Hepatocyte (in vitro differentiated cells): ENCODE measurements around the gene CNPY4.

Source experiments
- CTCF ChIP-seq: fragments of 200-600 bp; sonication (generic); IDR thresholded peaks from 2 replicates; pipeline ENCODE4 v1.5.1; 2016; ENCODE audit warnings: antibody characterized with exemption, mild to moderate bottlenecking; ENCODE audit not compliant: poor library complexity
- EZH2 ChIP-seq: fragments of 200-600 bp; sonication (generic); IDR thresholded peaks from 2 replicates; pipeline ENCODE4 v1.6.1; 2016; ENCODE audit warnings: antibody characterized with exemption, mild to moderate bottlenecking, borderline replicate concordance
- EZH2phosphoT487 ChIP-seq: fragments of 200-600 bp; sonication (generic); IDR thresholded peaks from one replicate; pipeline ENCODE4 v1.6.1; 2018; ENCODE audit warnings: antibody characterized with exemption, mild to moderate bottlenecking, low read depth, moderate library complexity; ENCODE audit not compliant: unreplicated experiment, severe bottlenecking

DNA sequence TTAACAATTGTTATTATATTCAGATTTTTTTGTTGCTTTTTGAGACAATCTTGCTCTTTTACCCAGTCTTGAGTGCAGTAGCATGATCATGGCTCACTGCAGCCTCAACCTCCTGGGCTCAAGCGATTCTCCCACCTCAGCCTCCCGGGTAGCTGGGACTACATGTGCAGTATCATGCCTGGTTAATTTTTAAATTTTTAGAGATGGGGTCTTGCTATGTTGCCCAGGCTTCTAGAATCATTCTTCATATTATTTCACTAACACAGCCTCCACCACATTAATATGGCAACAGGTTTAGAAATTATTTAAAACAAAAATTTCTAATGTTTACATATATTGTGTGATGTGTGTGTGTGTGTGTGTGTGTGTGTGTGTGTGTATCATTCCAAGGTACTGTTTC lies 27.8 kb downstream of the CNPY4 start:
- TF ChIP-seq CTCF (no peak), EZH2 (no peak), EZH2phosphoT487 (no peak)
